ENCODE results near the gene RAB3IP.

GRCh38 chr12:69844416-69844815 lies 105.8 kb downstream of the RAB3IP start:
- TF ChIP-seq CTCF (IDR thresholded peaks at IDR 0.05) (no peak), EP300 (IDR thresholded peaks at IDR 0.05) (no peak), POLR2A (IDR thresholded peaks at IDR 0.05) (no peak)
